ENCODE results near the gene TENM4. TPM values are rescaled to one million over a fixed set of nuclear protein-coding genes. Genes with fewer than 3 reads are reported as not detected.

Gene TENM4
- total and polyA plus RNA-seq, 2 of the 13 experiments (the other 11 are each of a cell fraction or from before 2014, with no cell fraction given): not detected

DNA sequence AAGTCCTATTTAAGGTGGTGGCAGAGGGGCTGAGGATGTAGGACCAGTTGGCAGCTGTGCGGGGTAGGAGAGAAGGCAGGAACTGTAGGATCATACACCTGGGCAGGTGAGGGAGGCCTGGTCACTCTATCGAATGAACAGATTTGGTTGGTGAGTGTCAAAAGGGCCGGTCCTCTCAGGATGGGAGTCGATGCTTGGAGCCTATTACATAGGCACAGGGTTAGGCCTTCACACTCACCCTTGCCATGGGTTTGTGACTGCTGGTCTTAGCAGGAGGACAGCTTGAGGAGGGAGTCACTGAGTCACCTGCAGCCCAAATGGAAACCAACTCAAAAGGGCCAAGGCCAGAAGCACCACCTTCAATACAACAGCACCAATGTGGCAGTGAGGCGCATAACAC is 786.0 kb downstream of the TENM4 start:
- no peak for DNase-seq (ENCODE audit: low spot score)
- ChIA-PET POLR2A (no interaction called here), CTCF (ENCODE audit: low intra/inter-chr PET ratio, low total read pairs) (no interaction called here)
- Histone ChIP-seq H3K36me3 (replicated peaks in 1 of 2; ENCODE audit: control insufficient read depth in 1 of 2, insufficient read depth in 2 of 2, low read length in 2 of 2) (no peaks in the 10 kb centered on the region), H3K9me3 (ENCODE audit: low read length) (no peaks in the 10 kb centered on the region), H3K79me2 (ENCODE audit: insufficient read depth, low read length) (no peaks in the 10 kb centered on the region), H2AFZ (ENCODE audit: low read length) (no peak overlapping the region), H4K20me1 (ENCODE audit: insufficient read depth, low read length) (no peaks in the 10 kb centered on the region), H3K4me2 (ENCODE audit: low read depth, low read length) (no peak overlapping the region), H3K27ac (ENCODE audit: extremely low read length, insufficient read depth, low read length) (no peak overlapping the region), H3K9ac (ENCODE audit: insufficient read depth, low read depth, low read length) (no peak overlapping the region), H3K4me1 (ENCODE audit: insufficient read depth, low read length) (no peaks in the 10 kb centered on the region), H3K4me3 (replicated peaks in 1 of 3; ENCODE audit: insufficient read depth in 1 of 3, low read depth in 2 of 3, low read length in 3 of 3) (no peak overlapping the region), H3K27me3 (ENCODE audit: control insufficient read depth in 1 of 2, insufficient read depth in 2 of 2, low read length in 2 of 2) (peaks cover 2 to 21% of the 10 kb centered on the region in 2 experiments; a peak in 2 of 5 replicates)
- TF ChIP-seq SSRP1 (CRISPR knock-in tag; IDR thresholded peaks at IDR 0.05) (no peak), RELA (CRISPR knock-in tag; IDR thresholded peaks at IDR 0.05) (no peak), HNRNPH1 (optimal IDR thresholded peaks at IDR 0.05; ENCODE audit: low read depth, low read length) (no peak), CAMTA2 (CRISPR knock-in tag; IDR thresholded peaks at IDR 0.05; ENCODE audit: borderline replicate concordance) (no peak), MEF2D (CRISPR knock-in tag; IDR thresholded peaks at IDR 0.05) (no peak), FIP1L1 (IDR thresholded peaks at IDR 0.05; ENCODE audit: borderline replicate concordance, insufficient read depth, low read depth, low read length) (no peak), MYNN (CRISPR knock-in tag; IDR thresholded peaks at IDR 0.05; ENCODE audit: low read depth) (no peak), KDM3A (CRISPR knock-in tag; IDR thresholded peaks at IDR 0.05; ENCODE audit: low read depth) (no peak), ZNF432 (CRISPR knock-in tag; IDR thresholded peaks at IDR 0.05; ENCODE audit: borderline replicate concordance) (no peak), NFKBIZ (CRISPR knock-in tag; IDR thresholded peaks at IDR 0.05) (no peak), NBN (conservative IDR thresholded peaks at IDR 0.05) (no peak)
- TF ChIP-seq, protein P1, sequence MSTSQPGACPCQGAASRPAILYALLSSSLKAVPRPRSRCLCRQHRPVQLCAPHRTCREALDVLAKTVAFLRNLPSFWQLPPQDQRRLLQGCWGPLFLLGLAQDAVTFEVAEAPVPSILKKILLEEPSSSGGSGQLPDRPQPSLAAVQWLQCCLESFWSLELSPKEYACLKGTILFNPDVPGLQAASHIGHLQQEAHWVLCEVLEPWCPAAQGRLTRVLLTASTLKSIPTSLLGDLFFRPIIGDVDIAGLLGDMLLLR (CRISPR knock-in tag; IDR thresholded peaks at IDR 0.05): no peak
- in situ Hi-C loops (cut with HindIII; ENCODE audit: extremely low pct_ligation_motif_present, low pct_unique_long_range_greater_than_20kb) (no loop called here), intact Hi-C loops (cut with micrococcal nuclease; ENCODE audit: unreplicated experiment) (no loop called here)
- FAIRE-seq: no peak
- no TSS peak for BruUV-seq (replicated peaks)
- no peak for ATAC-seq
- 28% methylated on average over 5 of the region's 5 CpGs for WGBS (ENCODE audit: low lambda C conversion rate)

All from HepG2 (cell line).